Head of caudate nucleus (tissue), 42 donors: ENCODE results near the gene VPS37C.

Source experiments
- DNase-seq, 42 donors: peaks; one replicate each; pipeline versions ENCODE4 v3.0.0 to v3.0.0-alpha.2; 2020 to 2021; ENCODE audit warnings: mixed read lengths in 7 of 42
- intact Hi-C: fragments of 100-400 bp; cut with DNase I; formaldehyde crosslinking; loops from one replicate; pipeline ENCODE4 v1.15.0; 2022

Gene VPS37C

DNA sequence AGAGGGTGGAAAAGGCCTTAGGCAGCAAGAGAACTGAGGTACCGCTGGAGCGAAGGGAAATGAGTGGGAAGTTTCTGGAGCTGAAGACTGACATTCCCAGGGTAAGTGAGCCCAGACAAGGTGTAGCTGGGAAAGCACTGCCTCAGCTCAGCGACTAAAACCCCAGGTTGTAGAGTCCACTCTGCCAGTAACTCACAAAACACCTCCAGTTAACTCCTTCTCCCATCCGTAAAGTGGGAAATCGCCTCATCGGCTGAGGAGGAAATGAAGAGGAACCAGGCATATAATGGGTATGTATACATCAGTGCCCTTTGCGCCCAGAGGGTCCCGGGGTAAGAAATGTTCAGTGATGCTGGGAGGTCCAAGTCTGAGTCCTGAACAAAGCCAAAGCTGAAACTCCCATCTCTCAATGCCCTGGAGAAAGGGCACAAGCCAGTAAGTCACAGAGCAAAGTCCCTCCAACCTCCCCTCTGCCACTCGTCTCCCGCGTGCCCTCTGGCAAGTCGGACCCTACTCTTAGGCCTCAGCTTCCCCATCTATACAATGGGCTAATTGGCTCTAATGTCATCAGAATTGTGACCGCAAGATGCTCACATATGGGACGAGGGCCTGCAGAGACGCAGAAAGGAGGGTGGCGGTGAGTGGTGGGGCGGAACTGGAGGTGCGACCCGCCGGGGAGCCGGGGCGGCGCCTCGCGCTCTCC, 588 bp downstream of the VPS37C start:
- peak in 16 of 42 donors; percentile 12 to 59 (median 36) for DNase-seq
- intact Hi-C loops: loop anchor here (5.0 kb wide), 1 partner anchor 253 kb away; the partner anchor contains the start of gene PRPF19

DNA sequence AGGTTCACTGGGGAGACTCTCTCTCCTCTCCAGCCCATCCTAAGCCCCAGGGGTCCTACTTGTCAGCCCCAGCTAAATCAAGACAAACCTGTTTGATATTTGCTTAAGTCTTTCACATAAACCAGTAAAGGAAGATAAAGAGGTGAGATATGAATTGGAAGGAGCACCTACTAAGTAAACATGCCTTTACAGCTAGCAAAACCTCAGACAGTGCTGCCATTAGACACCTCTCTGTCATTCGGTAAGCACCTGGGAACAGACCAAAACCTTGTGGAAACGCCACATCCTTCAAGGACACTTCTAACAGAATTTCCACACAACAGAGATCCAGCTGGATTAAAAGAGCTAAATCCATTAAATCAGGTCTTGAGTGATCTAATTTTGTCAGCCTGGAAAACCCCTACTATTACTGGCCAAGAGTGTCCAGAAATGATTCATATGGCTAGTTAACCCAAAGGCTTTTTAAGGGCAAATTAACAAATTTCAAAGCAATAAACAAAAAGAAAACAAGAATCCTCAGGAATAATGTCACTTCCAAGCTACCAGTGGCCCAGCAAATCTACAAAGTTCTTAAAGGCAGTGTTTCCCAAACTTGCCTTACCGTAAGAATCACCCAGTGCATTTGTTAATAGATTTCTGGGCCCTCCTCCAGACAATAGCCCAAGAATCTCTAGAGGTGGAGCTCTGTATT, 2.4 kb downstream of the VPS37C start:
- no peak for DNase-seq
- intact Hi-C loops: loop anchor here (10.0 kb wide), 1 partner anchor 314 kb away; the partner anchor contains the start of gene CCDC86

GRCh38 chr11:61157743-61158142, 3.5 kb downstream of the VPS37C start:
- peak in 1 of 42 donors; percentile 24 for DNase-seq
- intact Hi-C loops: loop anchor here (10.0 kb wide), 1 partner anchor 313 kb away; the partner anchor contains the start of gene CCDC86

DNA sequence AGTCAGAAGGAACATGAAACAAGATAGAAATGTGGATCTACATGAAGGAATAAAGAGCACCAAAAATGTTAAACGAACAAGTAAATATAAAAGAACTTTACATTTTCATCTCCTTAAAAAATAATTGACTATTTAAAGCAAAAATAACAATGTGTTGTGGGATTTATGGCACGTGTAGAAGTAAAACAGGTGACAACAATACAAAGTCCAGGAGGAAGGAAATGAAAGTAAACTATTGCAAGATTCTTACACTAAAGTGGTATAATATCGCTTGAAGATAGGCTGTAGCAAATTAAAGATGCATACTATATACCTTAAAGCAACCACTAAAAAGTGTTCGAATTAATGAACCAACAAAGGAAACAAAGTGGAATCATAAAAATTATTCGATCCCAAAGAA, 5.5 kb downstream of the VPS37C start:
- intact Hi-C loops: loop anchor here (10.0 kb wide), 1 partner anchor 311 kb away; the partner anchor contains the start of gene CCDC86
- DNase-seq: no peak

- DNase-seq: no peak
- intact Hi-C loops: loop anchor here (10.0 kb wide), 1 partner anchor 311 kb away; the partner anchor contains the start of gene CCDC86
Measured at GRCh38 chr11:61155312-61155711, 5.9 kb downstream of the VPS37C start.

- DNase-seq: no peak
- intact Hi-C loops: loop anchor here (10.0 kb wide), 1 partner anchor 310 kb away; the partner anchor contains the start of gene CCDC86
Measured at GRCh38 chr11:61154528-61154927, 6.7 kb downstream of the VPS37C start.

DNA sequence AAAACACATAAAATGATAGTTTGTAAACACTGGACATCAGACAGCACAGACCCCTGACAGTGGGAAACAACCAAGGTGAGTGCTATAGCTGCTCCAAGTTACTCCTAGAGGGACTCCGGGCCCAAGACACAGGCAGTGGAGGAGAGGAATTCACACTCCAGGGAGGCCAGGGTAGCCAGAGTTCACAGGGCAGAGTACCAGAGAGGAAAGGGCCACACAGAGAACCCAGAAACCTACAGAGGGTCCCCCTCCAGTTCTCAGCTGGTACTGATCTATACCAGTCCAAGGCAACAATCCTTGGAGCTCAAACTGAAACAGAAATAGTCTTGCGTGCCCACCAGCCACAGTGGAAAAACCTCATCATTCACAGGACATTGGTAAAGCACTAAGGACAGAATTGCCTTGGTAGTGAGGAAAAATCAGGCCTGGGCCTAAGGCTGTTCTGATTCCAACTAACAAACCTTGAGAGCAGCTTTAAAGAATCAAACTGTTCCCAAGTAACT, 7.6 kb downstream of the VPS37C start:
- DNase-seq: peak in 1 of 42 donors; percentile 6
- intact Hi-C loops: loop anchor here (10.0 kb wide), 1 partner anchor 309 kb away; the partner anchor contains the start of gene CCDC86

DNA sequence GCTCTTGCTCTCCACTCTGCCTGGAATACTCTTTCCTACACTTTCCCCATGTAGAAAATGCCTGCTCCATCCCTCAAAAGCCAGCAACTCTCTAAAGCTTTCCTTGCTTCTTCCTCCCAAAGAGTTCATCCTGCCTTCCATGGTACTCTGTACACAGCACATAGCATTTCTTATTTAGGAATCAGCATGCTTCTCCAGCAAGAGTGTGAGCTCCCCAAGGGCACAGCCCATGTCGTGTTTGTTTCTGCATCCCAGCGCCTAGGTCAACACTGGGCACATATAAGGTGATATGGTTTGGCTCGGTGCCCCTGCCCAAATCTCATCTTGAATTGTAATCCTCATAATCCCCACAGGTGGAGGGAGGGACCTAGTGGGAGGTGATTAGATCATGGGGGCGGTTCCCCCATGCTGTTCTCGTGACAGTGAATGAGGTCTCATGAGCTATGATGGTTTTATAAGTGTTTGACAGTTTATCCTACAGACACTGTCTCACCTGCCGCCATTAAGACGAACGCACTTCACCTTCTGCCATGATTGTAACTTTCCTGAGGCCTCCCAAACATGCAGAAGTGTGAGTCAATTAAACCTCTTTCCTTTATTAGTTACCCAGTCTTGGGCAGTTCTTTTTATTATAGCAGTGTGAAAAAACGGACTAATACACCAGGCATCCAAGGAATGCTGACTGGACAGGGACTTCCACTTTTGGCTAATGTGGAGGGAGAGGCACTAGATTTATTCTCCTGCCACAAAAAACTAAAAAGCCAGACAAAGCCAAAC, 8.2 kb downstream of the VPS37C start:
- peak in 10 of 42 donors; percentile 20 to 58 (median 36) for DNase-seq

GRCh38 chr11:61151545-61152252, 9.5 kb downstream of the VPS37C start:
- DNase-seq: peak in 1 of 42 donors; percentile 13
- intact Hi-C loops: loop anchor here (10.0 kb wide), 1 partner anchor 307 kb away; the partner anchor contains the start of gene CCDC86

More for the DNA sequence above, 8.2 kb downstream of the VPS37C start:
- intact Hi-C loops: loop anchor here (10.0 kb wide), 1 partner anchor 308 kb away; the partner anchor contains the start of gene CCDC86

DNA sequence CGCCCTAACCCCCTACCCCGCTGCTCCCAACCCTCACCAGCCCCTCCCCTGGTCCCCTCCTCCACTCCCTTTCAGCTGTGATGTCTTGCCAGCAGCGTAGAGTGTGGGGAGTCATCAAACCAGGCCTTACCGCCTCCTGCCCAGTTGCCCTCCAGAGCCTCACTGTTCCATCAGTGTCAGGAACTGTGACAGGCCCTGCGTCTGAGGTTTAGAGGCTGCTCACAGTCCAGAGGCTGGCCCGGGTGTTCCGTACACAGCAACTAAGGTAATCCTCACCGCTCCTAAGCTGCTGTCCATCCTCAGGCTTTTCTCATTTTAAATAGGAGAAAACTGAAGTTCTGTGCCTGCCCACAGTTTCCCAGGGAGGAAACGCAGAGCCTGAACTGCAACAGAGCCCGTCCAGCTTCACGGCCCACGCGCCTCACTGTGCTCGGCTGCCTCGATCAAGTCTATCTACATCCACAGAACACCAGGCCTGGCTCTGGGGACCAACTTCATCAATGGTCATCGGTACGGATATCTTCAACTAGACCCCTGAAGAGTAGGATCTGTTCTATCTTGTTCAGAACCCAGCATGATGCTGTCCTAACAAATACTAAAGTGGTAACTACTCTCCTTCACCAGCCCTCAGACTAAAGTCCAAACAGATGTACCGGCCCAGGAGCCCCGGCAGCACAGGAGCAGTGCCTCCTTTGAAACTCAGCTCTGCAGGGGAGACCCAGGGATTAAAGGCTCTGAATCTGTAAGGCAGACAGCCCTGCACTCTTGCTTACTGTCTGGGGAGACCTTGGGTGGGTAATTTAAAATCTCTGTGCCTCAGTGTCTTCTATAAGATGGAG, 10.3 kb downstream of the VPS37C start:
- peak in 1 of 42 donors; percentile 23 for DNase-seq
- intact Hi-C loops: loop anchor here (10.0 kb wide), 1 partner anchor 306 kb away; the partner anchor contains the start of gene CCDC86

DNA sequence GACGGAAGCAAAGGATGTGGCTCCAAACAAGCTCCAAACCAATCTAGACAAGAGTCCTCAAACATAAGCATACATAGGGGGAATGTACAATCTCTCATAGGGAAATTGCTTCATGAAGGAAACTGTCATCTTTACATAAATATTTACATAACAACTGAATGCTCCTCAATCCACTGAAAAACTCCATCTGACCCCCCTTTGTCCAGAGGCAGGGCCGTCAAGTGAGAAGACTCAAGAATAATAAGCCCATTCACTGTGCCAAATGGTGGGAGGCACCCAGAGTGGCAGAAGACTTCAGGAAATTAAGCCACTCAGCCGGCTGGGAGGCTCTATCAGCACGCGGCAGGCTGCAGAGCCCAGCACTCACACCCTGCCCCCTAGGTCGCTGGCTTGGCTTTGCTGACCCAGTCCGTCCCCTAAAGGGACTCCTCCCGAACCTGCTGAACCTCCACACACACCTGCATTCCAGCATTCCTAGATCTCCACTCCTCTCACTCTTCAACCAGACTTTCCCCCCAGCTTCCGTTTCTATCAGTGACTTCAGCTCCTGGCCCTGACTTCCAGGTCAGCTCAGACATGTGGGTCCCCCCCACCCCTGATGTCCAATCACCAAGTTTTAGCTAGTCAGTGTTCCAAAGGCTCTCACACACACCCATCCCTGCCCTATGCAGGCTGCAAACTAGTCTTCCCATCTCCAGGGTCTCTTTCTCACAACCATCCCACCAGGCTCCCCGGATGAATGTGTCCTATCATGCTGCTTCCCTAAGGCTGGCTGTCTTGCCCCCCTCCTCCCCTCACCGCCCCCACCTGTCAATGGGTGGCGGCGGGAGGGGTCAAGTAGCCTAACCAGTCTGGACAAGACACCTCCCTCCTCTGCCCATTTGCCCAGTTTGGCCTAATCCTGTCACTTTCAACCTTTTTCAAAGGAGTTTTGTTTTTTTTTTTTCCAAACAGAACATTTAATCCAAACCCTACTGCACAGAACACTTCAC, 11.3 kb downstream of the VPS37C start:
- intact Hi-C loops: loop anchor here (10.0 kb wide), 1 partner anchor 305 kb away; the partner anchor contains the start of gene CCDC86
- peak in 11 of 42 donors; percentile 17 to 62 (median 42) for DNase-seq

GRCh38 chr11:61147791-61148620, 13.2 kb downstream of the VPS37C start:
- peak in 5 of 42 donors; percentile 19 to 43 (median 28) for DNase-seq
- intact Hi-C loops: no loop called here

DNA sequence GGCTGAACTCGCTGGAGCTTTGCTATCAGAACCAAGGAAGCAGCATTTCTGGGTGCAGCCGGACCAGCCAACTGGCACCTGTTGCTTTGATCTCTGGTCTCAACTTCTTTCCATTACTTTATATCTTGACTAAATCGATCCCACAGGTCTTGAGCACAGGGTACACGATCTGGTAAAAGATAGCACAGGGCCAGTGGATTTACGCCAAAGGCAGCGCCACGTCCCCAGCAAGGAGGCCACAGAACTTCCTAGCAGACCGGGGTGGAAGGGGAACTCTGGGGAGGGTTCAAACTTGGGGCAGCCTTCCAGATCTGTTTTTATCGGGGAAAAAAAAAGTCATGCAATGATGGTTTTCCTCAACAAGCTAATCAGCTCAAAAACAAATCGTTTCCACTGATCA, 14.0 kb downstream of the VPS37C start:
- intact Hi-C loops: no loop called here
- DNase-seq: peak in 1 of 42 donors; percentile 17

- peak in 2 of 42 donors; percentile 13 to 21 for DNase-seq
- intact Hi-C loops: no loop called here
Measured at GRCh38 chr11:61146416-61146815, 14.8 kb downstream of the VPS37C start.
